ENCODE results near the gene SPRYD3.

DNA sequence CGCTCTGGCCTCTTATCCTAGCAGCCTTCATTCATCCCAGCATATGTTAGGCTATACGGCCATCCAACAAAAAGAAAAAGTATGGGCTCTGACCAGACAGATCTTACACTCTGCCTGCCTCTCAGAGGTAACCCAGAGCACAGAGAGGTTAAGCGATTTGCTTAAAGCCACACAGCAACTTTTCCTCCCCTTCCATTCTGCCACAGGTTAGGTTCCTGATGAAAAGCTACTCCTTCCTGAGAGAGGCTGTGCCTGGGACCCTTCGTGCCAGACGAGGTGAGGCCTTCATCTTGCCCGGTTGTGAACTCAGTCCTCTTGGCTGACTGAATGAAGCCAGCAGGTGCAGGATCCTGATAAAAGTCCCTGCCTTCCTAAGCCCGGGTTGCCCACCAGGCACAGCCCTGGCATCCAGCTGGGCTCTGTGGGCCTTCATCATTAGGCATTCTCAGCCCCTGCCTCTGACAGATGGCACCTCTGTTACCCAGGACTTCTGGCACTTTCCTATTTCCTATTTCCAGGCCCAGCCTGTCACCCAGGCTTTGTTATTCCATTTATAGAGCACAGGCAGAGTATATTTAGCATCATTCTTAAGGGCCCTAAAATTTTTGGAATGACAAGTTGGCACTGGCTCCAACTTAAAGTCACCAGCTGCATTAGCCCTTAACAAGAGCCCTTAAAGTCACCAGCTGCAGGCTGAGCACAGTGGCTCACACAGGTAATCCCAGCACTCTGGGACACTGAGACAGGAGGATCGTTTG is 36.9 kb upstream of the SPRYD3 start:
- TF ChIP-seq CTCF (tag by site-specific recombination; IDR thresholded peaks at IDR 0.05) (no peak), HOXC10 (CRISPR knock-in tag; IDR thresholded peaks at IDR 0.05) (no peak), ZBTB8A (tag by site-specific recombination; IDR thresholded peaks at IDR 0.05) (no peak), ZBTB1 (tag by site-specific recombination; IDR thresholded peaks at IDR 0.05) (no peak), ZNF510 (tag by site-specific recombination; IDR thresholded peaks at IDR 0.05; ENCODE audit: insufficient replicate concordance) (no peak), ZNF24 (tag by site-specific recombination; IDR thresholded peaks at IDR 0.05) (no peak), ZNF423 (tag by site-specific recombination; IDR thresholded peaks at IDR 0.05) (no peak), ZNF610 (tag by site-specific recombination; IDR thresholded peaks at IDR 0.05; ENCODE audit: borderline replicate concordance) (no peak), ZNF843 (tag by site-specific recombination; IDR thresholded peaks at IDR 0.05) (no peak), ZNF302 (tag by site-specific recombination; IDR thresholded peaks at IDR 0.05; ENCODE audit: low read depth) (no peak), ZNF324 (tag by site-specific recombination; IDR thresholded peaks at IDR 0.05) (no peak), ZNF202 (tag by site-specific recombination; IDR thresholded peaks at IDR 0.05; ENCODE audit: borderline replicate concordance) (no peak), AEBP2 (tag by site-specific recombination; IDR thresholded peaks at IDR 0.05; ENCODE audit: borderline replicate concordance) (no peak), ZNF274 (IDR thresholded peaks at IDR 0.05; ENCODE audit: low read length) (no peak), ZNF274 (tag by site-specific recombination; IDR thresholded peaks at IDR 0.05; ENCODE audit: borderline replicate concordance) (no peak)
